Common myeloid progenitor, CD34-positive (primary cell): ENCODE measurements around the gene RUVBL2.
"Not testable (repeated sequence)": the region's sequence is repeated elsewhere in the genome, so short reads cannot be mapped to it uniquely, and the experiment has no call there.

Source experiments
- CTCF ChIA-PET: fragments of 350-600 bp; sonication (Branson Sonifier 250); formaldehyde crosslinking; loops from one replicate; lab custom pipeline; 2021; ENCODE audit warnings: antibody characterized with exemption; lab: Charles Lee
- POLR2A ChIA-PET: fragments of 350-600 bp; sonication (Branson Sonifier 250); formaldehyde crosslinking; loops from one replicate; lab custom pipeline; 2021; ENCODE audit warnings: antibody characterized with exemption; lab: Charles Lee
- DNase-seq, 3 donors: peaks; one replicate each; pipeline versions ENCODE4 v3.0.0 to v3.0.0-alpha.2; 2013
- H3K27ac ChIP-seq, 2 experiments: 1 replicate in 1 of 2; 2 replicates in 1 of 2; pipeline ENCODE4 v1.7.0; 2013; ENCODE audit warnings: inconsistent platforms in 2 of 2, low read length in 2 of 2, mild to moderate bottlenecking in 2 of 2, low read depth in 1 of 2, moderate library complexity in 1 of 2; ENCODE audit not compliant: severe bottlenecking in 2 of 2, insufficient read depth in 1 of 2, poor library complexity in 1 of 2
- H3K27me3 ChIP-seq, 5 experiments: replicated peaks in 2 of 5; 1 replicate in 3 of 5; 2 replicates in 2 of 5; pipeline versions ENCODE4 v1.6.1 to v1.7.0; 2013; ENCODE audit warnings: low read length in 4 of 5, mild to moderate bottlenecking in 2 of 5, moderate library complexity in 2 of 5, inconsistent platforms in 1 of 5; ENCODE audit not compliant: insufficient read depth in 5 of 5, control insufficient read depth in 4 of 5
- H3K36me3 ChIP-seq, 4 experiments: 1 replicate in 2 of 4; 2 replicates in 2 of 4; pipeline versions ENCODE4 v1.6.1 to v1.7.0; 2013; ENCODE audit warnings: low read length in 3 of 4, control low read depth in 1 of 4, mild to moderate bottlenecking in 1 of 4; ENCODE audit not compliant: control insufficient read depth in 4 of 4, insufficient read depth in 4 of 4
- H3K4me1 ChIP-seq, 4 experiments: 1 replicate in 3 of 4; 2 replicates in 1 of 4; pipeline versions ENCODE4 v1.6.1 to v1.7.1; 2013; ENCODE audit warnings: low read length in 3 of 4, mild to moderate bottlenecking in 3 of 4, control low read depth in 1 of 4, inconsistent platforms in 1 of 4, moderate library complexity in 1 of 4; ENCODE audit not compliant: control insufficient read depth in 4 of 4, insufficient read depth in 4 of 4; ENCODE audit errors: control extremely low read depth in 1 of 4
- H3K4me3 ChIP-seq, 7 experiments: 1 replicate in 4 of 7; 2 replicates in 3 of 7; pipeline versions ENCODE4 v1.5.1 to v1.7.0; 2013; ENCODE audit warnings: mild to moderate bottlenecking in 7 of 7, low read length in 6 of 7, moderate library complexity in 6 of 7, inconsistent platforms in 2 of 7, low read depth in 2 of 7, control low read depth in 1 of 7; ENCODE audit not compliant: insufficient read depth in 4 of 7, control insufficient read depth in 1 of 7; ENCODE audit errors: extremely low read depth in 1 of 7
- H3K9me3 ChIP-seq, 5 experiments: 1 replicate in 4 of 5; 2 replicates in 1 of 5; pipeline versions ENCODE4 v1.6.1 to v1.7.1; 2013; ENCODE audit warnings: low read length in 4 of 5, mild to moderate bottlenecking in 2 of 5, inconsistent platforms in 1 of 5, low read depth in 1 of 5, moderate library complexity in 1 of 5; ENCODE audit not compliant: control insufficient read depth in 4 of 5, insufficient read depth in 2 of 5; ENCODE audit errors: control extremely low read depth in 1 of 5
- WGBS: methylation state at CpG from one replicate; pipeline ENCODE4 v1.1.5; 2013; ENCODE audit not compliant: insufficient coverage; 5-methylcytosine and 5-hydroxymethylcytosine counted together

Gene RUVBL2

GRCh38 chr19:49019242-49019932 lies 25.7 kb downstream of the RUVBL2 start:
- Histone ChIP-seq H3K36me3 (peaks cover 3 to 21% (median 15%) of the 10 kb centered on the region in 4 experiments), H3K4me3 (peak overlapping the region in 5 of 7 experiments; percentile 10 to 65 (median 55)), H3K27ac (no peak overlapping the region), H3K27me3 (peaks cover 0 to 43% (median 9%) of the 10 kb centered on the region in 5 experiments), H3K4me1 (peaks cover 0 to 24% (median 22%) of the 10 kb centered on the region in 4 experiments), H3K9me3 (no peaks in the 10 kb centered on the region)
- WGBS, result 12% methylated on average over 35 of the region's 41 CpGs
- peak in 2 of 3 donors; percentile 56 to 66 for DNase-seq
- ChIA-PET POLR2A (no interaction called here), CTCF (interaction anchor here (0.7 to 3.5 kb wide), 6 partner anchors 13 to 54 kb away, joined by 3 to 10 read pairs (median 4); partner anchors contain the start of genes GYS1, KCNA7 and RUVBL2)

- Histone ChIP-seq H3K27me3 (peaks cover 0 to 43% (median 9%) of the 10 kb centered on the region in 5 experiments), H3K4me1 (peaks cover 0 to 24% (median 22%) of the 10 kb centered on the region in 4 experiments), H3K36me3 (peaks cover 2 to 11% (median 7%) of the 10 kb centered on the region in 4 experiments), H3K4me3 (no peak overlapping the region), H3K9me3 (no peaks in the 10 kb centered on the region), H3K27ac (no peak overlapping the region)
- 88% methylated on average over 10 of the region's 11 CpGs for WGBS
- DNase-seq, result no peak
- POLR2A ChIA-PET, result no interaction called here
- CTCF ChIA-PET, result interaction anchor here (0.6 to 3.5 kb wide), 3 partner anchors 14 to 239 kb away, joined by 3 to 10 read pairs (median 3); no protein-coding TSS in a partner anchor
Observed at GRCh38 chr19:49020342-49020741, 26.7 kb downstream of the RUVBL2 start.

GRCh38 chr19:49020931-49021895 lies 27.5 kb downstream of the RUVBL2 start:
- Histone ChIP-seq H3K36me3 (peaks cover 0 to 3% (median under 1%) of the 10 kb centered on the region in 4 experiments), H3K27ac (no peak overlapping the region), H3K4me3 (no peak overlapping the region), H3K9me3 (no peaks in the 10 kb centered on the region), H3K4me1 (peaks cover 0 to 24% (median 22%) of the 10 kb centered on the region in 4 experiments), H3K27me3 (peaks cover 0 to 43% (median 9%) of the 10 kb centered on the region in 5 experiments)
- POLR2A ChIA-PET, result no interaction called here
- CTCF ChIA-PET, result no interaction called here
- WGBS, result 41% methylated on average over 12 of the region's 16 CpGs
- peak in 1 of 3 donors; percentile 13 for DNase-seq

GRCh38 chr19:49022116-49022515 lies 28.4 kb downstream of the RUVBL2 start:
- Histone ChIP-seq H3K27me3 (peaks cover 0 to 43% (median 9%) of the 10 kb centered on the region in 5 experiments), H3K4me3 (no peak overlapping the region), H3K27ac (no peak overlapping the region), H3K4me1 (peaks cover 0 to 24% (median 22%) of the 10 kb centered on the region in 4 experiments), H3K36me3 (no peaks in the 10 kb centered on the region), H3K9me3 (no peaks in the 10 kb centered on the region)
- 82% methylated on average over 5 of the region's 9 CpGs for WGBS
- POLR2A ChIA-PET, result no interaction called here
- no peak for DNase-seq
- CTCF ChIA-PET, result no interaction called here

- not testable (repeated sequence) for DNase-seq
Observed at GRCh38 chr19:49024233-49024632, 30.5 kb downstream of the RUVBL2 start, which contains the start of gene CGB3. Gene CGB3, minus strand, starts transcription at chr19:49024333. Its CDS starts 362 bp downstream, at chr19:49023971.

GRCh38 chr19:49025088-49025487 lies 31.4 kb downstream of the RUVBL2 start:
- H3K4me1 ChIP-seq, H3K27ac ChIP-seq, H3K36me3 ChIP-seq, H3K4me3 ChIP-seq, DNase-seq, H3K9me3 ChIP-seq, POLR2A ChIA-PET, CTCF ChIA-PET: not testable (repeated sequence)
- no CpG with 5 or more reads among the region's 6 CpGs for WGBS
- peaks cover 0 to 20% (median 4%) of the 10 kb centered on the region in 5 experiments for H3K27me3 ChIP-seq

More at GRCh38 chr19:49024233-49024632, 30.5 kb downstream of the RUVBL2 start, which contains the start of gene CGB3:
- CTCF ChIA-PET, H3K4me1 ChIP-seq, H3K9me3 ChIP-seq, POLR2A ChIA-PET, H3K27ac ChIP-seq, H3K36me3 ChIP-seq, H3K4me3 ChIP-seq: not testable (repeated sequence)
- WGBS, result 83% methylated on average over 7 of the region's 15 CpGs
- peaks cover 0 to 29% (median 5%) of the 10 kb centered on the region in 5 experiments for H3K27me3 ChIP-seq
